IMR-90 (cell line): ENCODE measurements around the gene EXOC4. TPM values are rescaled to one million over a fixed set of nuclear protein-coding genes. Genes with fewer than 3 reads are reported as not detected.

ENCODE experiments used
- ATAC-seq: fragments of 200-7000 bp; cut with Tn5 transposase; 2 replicates; pipeline ENCODE4 v1.9.1; 2020; ENCODE audit warnings: low read depth, mild to moderate bottlenecking, moderate library complexity
- BruUV-seq: library from RNA; stranded (reverse); fragments of 400-500 nt; replicated peaks from 2 replicates; lab custom pipeline; 2021; lab: Mats Ljungman, UMichigan
- CTCF ChIA-PET: fragments of 300-600 bp; formaldehyde crosslinking; extraction: SDS; loops from one replicate; lab custom pipeline; 2021; ENCODE audit warnings: antibody characterized with exemption; lab: Yijun Ruan, JAX
- POLR2A ChIA-PET: fragments of 300-600 bp; sonication (Branson Sonifier 250); formaldehyde crosslinking; loops from one replicate; lab custom pipeline; 2022; ENCODE audit warnings: antibody characterized with exemption; ENCODE audit not compliant: unreplicated experiment; lab: Charles Lee
- DNase-seq: peaks from one replicate; pipeline ENCODE4 v3.0.0; 2013
- H2AFZ ChIP-seq: replicated peaks from 2 replicates; pipeline ENCODE3; 2013; ENCODE audit warnings: low read length, mild to moderate bottlenecking; ENCODE audit not compliant: poor library complexity
- H2AK5ac ChIP-seq: 2 replicates; pipeline ENCODE4 v1.6.1; 2013; ENCODE audit warnings: low read depth, low read length, inconsistent platforms
- H2AK9ac ChIP-seq: replicated peaks from 2 replicates; pipeline ENCODE3; 2013; ENCODE audit warnings: mild to moderate bottlenecking, low read depth, low read length, moderate library complexity; ENCODE audit not compliant: poor library complexity
- H2BK120ac ChIP-seq: 2 replicates; pipeline ENCODE4 v1.6.1; 2013; ENCODE audit warnings: low read depth, low read length, inconsistent platforms
- H2BK15ac ChIP-seq: 3 replicates; pipeline ENCODE4 v1.6.1; 2013; ENCODE audit warnings: low read depth, low read length, inconsistent platforms
- H2BK20ac ChIP-seq: 2 replicates; pipeline ENCODE4 v1.6.1; 2013; ENCODE audit warnings: low read depth, mild to moderate bottlenecking, inconsistent platforms, low read length, moderate library complexity
- H2BK5ac ChIP-seq: 2 replicates; pipeline ENCODE4 v1.6.1; 2013; ENCODE audit warnings: mild to moderate bottlenecking, low read depth, low read length, inconsistent platforms; ENCODE audit not compliant: poor library complexity, severe bottlenecking
- H3K14ac ChIP-seq: replicated peaks from 2 replicates; pipeline ENCODE4 v1.6.1; 2013; ENCODE audit warnings: low read depth, low read length, inconsistent platforms
- H3K18ac ChIP-seq: 2 replicates; pipeline ENCODE4 v1.6.1; 2013; ENCODE audit warnings: low read depth, low read length, control low read depth
- H3K23ac ChIP-seq: 2 replicates; pipeline ENCODE4 v1.6.1; 2013; ENCODE audit warnings: low read depth, low read length, inconsistent platforms
- H3K27ac ChIP-seq: 2 replicates; pipeline ENCODE4 v1.5.1; 2013; ENCODE audit warnings: mild to moderate bottlenecking, control low read depth, low read length; ENCODE audit not compliant: insufficient read depth
- H3K27me3 ChIP-seq: 2 replicates; pipeline ENCODE4 v1.6.1; 2013; ENCODE audit warnings: low read length; ENCODE audit not compliant: control insufficient read depth, insufficient read depth
- H3K36me3 ChIP-seq: 2 replicates; pipeline ENCODE4 v1.6.1; 2013; ENCODE audit warnings: low read length, mixed read lengths; ENCODE audit not compliant: control insufficient read depth, insufficient read depth
- H3K4ac ChIP-seq: 2 replicates; pipeline ENCODE4 v1.6.1; 2013; ENCODE audit warnings: low read depth, low read length, inconsistent platforms
- H3K4me1 ChIP-seq: 2 replicates; pipeline ENCODE4 v1.6.1; 2013; ENCODE audit warnings: low read length, mixed read lengths; ENCODE audit not compliant: control insufficient read depth, insufficient read depth
- H3K4me2 ChIP-seq: 2 replicates; pipeline ENCODE4 v1.6.1; 2013; ENCODE audit warnings: low read depth, mild to moderate bottlenecking, control low read depth, low read length, moderate library complexity
- H3K4me3 ChIP-seq: 2 replicates; pipeline ENCODE4 v1.5.1; 2013; ENCODE audit warnings: low read depth, mild to moderate bottlenecking, control low read depth, low read length, moderate library complexity; ENCODE audit not compliant: insufficient read depth
- H3K56ac ChIP-seq: 2 replicates; pipeline ENCODE4 v1.6.1; 2013; ENCODE audit warnings: low read length, inconsistent platforms; ENCODE audit not compliant: insufficient read depth; ENCODE audit errors: extremely low read depth
- H3K79me1 ChIP-seq, 2 experiments: 2 replicates each; pipeline ENCODE4 v1.6.1; 2013; ENCODE audit warnings: low read length in 2 of 2, inconsistent platforms in 1 of 2, low read depth in 1 of 2
- H3K9ac ChIP-seq: 2 replicates; pipeline ENCODE4 v1.6.1; 2013; ENCODE audit warnings: low read depth, low read length, control low read depth
- H3K9me1 ChIP-seq: 2 replicates; pipeline ENCODE4 v1.6.1; 2013; ENCODE audit warnings: low read length, inconsistent platforms; ENCODE audit not compliant: insufficient read depth
- H3K9me3 ChIP-seq: 2 replicates; pipeline ENCODE4 v1.6.1; 2013; ENCODE audit warnings: low read length; ENCODE audit not compliant: control insufficient read depth, insufficient read depth
- H4K20me1 ChIP-seq: 2 replicates; pipeline ENCODE4 v1.6.1; 2013; ENCODE audit warnings: low read length, inconsistent platforms; ENCODE audit not compliant: insufficient read depth
- H4K5ac ChIP-seq: 2 replicates; pipeline ENCODE4 v1.6.1; 2013; ENCODE audit warnings: mild to moderate bottlenecking, low read depth, low read length, control low read depth
- H4K8ac ChIP-seq, 2 experiments: 2 replicates each; pipeline ENCODE4 v1.6.1; 2013; ENCODE audit warnings: low read depth in 2 of 2, low read length in 2 of 2, control low read depth in 1 of 2, inconsistent platforms in 1 of 2
- H4K91ac ChIP-seq: 2 replicates; pipeline ENCODE4 v1.6.1; 2013; ENCODE audit warnings: low read depth, low read length, inconsistent platforms; ENCODE audit not compliant: insufficient read depth
- BHLHE40 ChIP-seq: fragments of 150-350 bp; IDR thresholded peaks from 2 replicates; pipeline ENCODE4 v1.6.1; 2016; ENCODE audit warnings: mild to moderate bottlenecking, low read depth, low read length
- CEBPB ChIP-seq: IDR thresholded peaks from 2 replicates; pipeline ENCODE4 v1.6.1; 2012; ENCODE audit warnings: low read depth, low read length, improper control_type of control experiment
- CHD1 ChIP-seq: IDR thresholded peaks from 2 replicates; pipeline ENCODE4 v1.6.1; 2012; ENCODE audit warnings: low read depth, low read length, improper control_type of control experiment
- FOS ChIP-seq: fragments of 150-350 bp; IDR thresholded peaks from 2 replicates; pipeline ENCODE4 v1.6.1; 2016; ENCODE audit warnings: low read depth, low read length
- MAFK ChIP-seq: IDR thresholded peaks from 2 replicates; pipeline ENCODE4 v1.6.1; 2012; ENCODE audit warnings: low read depth, low read length, improper control_type of control experiment
- MAZ ChIP-seq: IDR thresholded peaks from 2 replicates; pipeline ENCODE4 v1.6.1; 2012; ENCODE audit warnings: low read depth, mild to moderate bottlenecking, low read length, improper control_type of control experiment, moderate library complexity, borderline replicate concordance
- MXI1 ChIP-seq: IDR thresholded peaks from 2 replicates; pipeline ENCODE4 v1.6.1; 2012; ENCODE audit warnings: low read depth, mild to moderate bottlenecking, low read length, moderate library complexity, borderline replicate concordance
- NFE2L2 ChIP-seq: fragments of 150-350 bp; IDR thresholded peaks from 2 replicates; pipeline ENCODE4 v1.6.1; 2016; ENCODE audit warnings: low read depth, mild to moderate bottlenecking, low read length
- POLR2A ChIP-seq: IDR thresholded peaks from 2 replicates; pipeline ENCODE4 v1.6.1; 2012; ENCODE audit warnings: mild to moderate bottlenecking, low read depth, low read length
- RAD21 ChIP-seq: IDR thresholded peaks from 2 replicates; pipeline ENCODE4 v1.6.1; 2012; ENCODE audit warnings: low read length, improper control_type of control experiment
- RFX5 ChIP-seq: IDR thresholded peaks from 2 replicates; pipeline ENCODE4 v1.8.0; 2012; ENCODE audit warnings: low read depth, mild to moderate bottlenecking, low read length, moderate library complexity
- SMC3 ChIP-seq: fragments of 150-350 bp; IDR thresholded peaks from 2 replicates; pipeline ENCODE4 v1.6.1; 2016; ENCODE audit warnings: low read depth, mild to moderate bottlenecking, antibody characterized with exemption, low read length, moderate library complexity
- whole genome bisulfite sequencing, 2 experiments: methylation state at CpG; one replicate each; pipeline versions ENCODE4 v1.1.5 to v1.1.7; 2013; ENCODE audit warnings: missing lambda C conversion rate in 2 of 2; ENCODE audit not compliant: insufficient read length in 1 of 2; ENCODE audit errors: extremely low coverage in 2 of 2; 5-methylcytosine and 5-hydroxymethylcytosine counted together
- dilution Hi-C: fragments of 300-500 bp; cut with HindIII; formaldehyde crosslinking; loops from one replicate; pipeline ENCODE4 v1.14.3; 2018; ENCODE audit warnings: low sequenced_read_pairs; ENCODE audit not compliant: unreplicated experiment
- in situ Hi-C: fragments of 300-500 bp; cut with MboI; formaldehyde crosslinking; loops from 3 replicates; pipeline ENCODE4 v1.14.3; 2019; ENCODE audit warnings: low sequenced_read_pairs, inconsistent platforms, mixed read lengths
- intact Hi-C: fragments of 100-400 bp; cut with micrococcal nuclease; formaldehyde crosslinking; loops from 2 replicates; pipeline ENCODE4 v1.10.0; 2022
- polyA plus RNA-seq, 3 experiments: library from polyadenylated mRNA; depleted of rRNA; stranded (reverse); fragments of >200 nt; gene quantifications; 2 replicates each; pipeline ENCODE4 v1.2.3, GENCODE V29; 2012; ENCODE audit warnings: low replicate concordance in 1 of 3
- total RNA-seq: library from RNA; depleted of rRNA; stranded (reverse); fragments of >200 nt; gene quantifications from 2 replicates; pipeline ENCODE4 v1.2.3, GENCODE V29; 2012
- TF ChIP-seq, protein P1 (sequence below): fragments of 150-350 bp; IDR thresholded peaks from 2 replicates; pipeline ENCODE4 v1.6.1; 2016; ENCODE audit warnings: low read depth, mild to moderate bottlenecking, low read length, moderate library complexity, borderline replicate concordance
- TF ChIP-seq, protein P2 (sequence below): conservative IDR thresholded peaks from 2 replicates; pipeline ENCODE4 v1.5.1; 2012; ENCODE audit warnings: mild to moderate bottlenecking, low read depth, low read length, improper control_type of control experiment

The EXOC4 gene
- total and polyA plus RNA-seq, 2 of the 4 experiments (the other 2 are of a cell fraction), result 25.4 to 94.6 TPM

DNA sequence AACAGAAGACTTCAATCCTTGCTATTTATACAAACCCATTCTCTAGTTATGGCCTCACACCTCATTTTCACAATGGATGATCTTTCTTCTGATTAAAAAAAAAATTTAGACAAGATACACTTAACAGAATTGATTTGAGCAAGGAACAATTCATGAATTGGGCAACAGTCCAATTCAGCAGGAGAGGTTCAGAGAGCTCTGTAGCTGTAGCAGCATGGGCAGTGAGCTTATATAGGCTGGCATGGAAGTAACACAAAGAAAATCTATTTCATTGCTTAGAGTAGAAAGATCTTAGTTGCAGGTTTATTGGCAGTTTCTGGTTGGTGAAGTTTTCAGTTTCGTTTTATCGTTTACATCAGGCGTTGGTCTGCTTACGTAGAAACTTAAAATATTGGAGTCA is 851.3 kb downstream of the EXOC4 start:
- no CpG with 5 or more reads among the region's 4 CpGs for WGBS, 2 experiments
- no peaks in the 10 kb centered on the region for H3K4me1 ChIP-seq
- ChIA-PET POLR2A (no interaction called here), CTCF (interaction anchor here (0.8 kb wide), 1 partner anchor 37 kb away, joined by 3 read pairs; no protein-coding TSS in a partner anchor)
- no peaks in the 10 kb centered on the region for H3K36me3 ChIP-seq
- no peak overlapping the region for H3K9ac ChIP-seq
- no peak overlapping the region for H4K8ac ChIP-seq
- H3K18ac ChIP-seq, result no peak overlapping the region
- H3K4me3 ChIP-seq, result no peak overlapping the region
- in situ Hi-C loops, result no loop called here
- H2BK15ac ChIP-seq, result no peak overlapping the region
- no peak overlapping the region for H4K91ac ChIP-seq
- no peak overlapping the region for H2BK20ac ChIP-seq
- no TSS peak for BruUV-seq
- H4K5ac ChIP-seq, result no peak overlapping the region
- no peak overlapping the region for H3K4ac ChIP-seq
- no peaks in the 10 kb centered on the region for H3K9me3 ChIP-seq
- H3K23ac ChIP-seq, result no peak overlapping the region
- intact Hi-C loops, result no loop called here
- H3K79me1 ChIP-seq, result no peaks in the 10 kb centered on the region
- H3K27ac ChIP-seq, result no peak overlapping the region
- H3K56ac ChIP-seq, result no peak overlapping the region
- H3K14ac ChIP-seq, result no peak overlapping the region
- H3K27me3 ChIP-seq, result no peaks in the 10 kb centered on the region
- H3K9me1 ChIP-seq, result no peaks in the 10 kb centered on the region
- dilution Hi-C loops, result no loop called here
- H2BK120ac ChIP-seq, result no peak overlapping the region
- no peaks in the 10 kb centered on the region for H4K20me1 ChIP-seq
- DNase-seq (no peak), ATAC-seq (no peak)
- H2AK9ac ChIP-seq, result no peak overlapping the region
- no peak overlapping the region for H2AK5ac ChIP-seq
- TF ChIP-seq BHLHE40, result no peak
- TF ChIP-seq, protein P1, sequence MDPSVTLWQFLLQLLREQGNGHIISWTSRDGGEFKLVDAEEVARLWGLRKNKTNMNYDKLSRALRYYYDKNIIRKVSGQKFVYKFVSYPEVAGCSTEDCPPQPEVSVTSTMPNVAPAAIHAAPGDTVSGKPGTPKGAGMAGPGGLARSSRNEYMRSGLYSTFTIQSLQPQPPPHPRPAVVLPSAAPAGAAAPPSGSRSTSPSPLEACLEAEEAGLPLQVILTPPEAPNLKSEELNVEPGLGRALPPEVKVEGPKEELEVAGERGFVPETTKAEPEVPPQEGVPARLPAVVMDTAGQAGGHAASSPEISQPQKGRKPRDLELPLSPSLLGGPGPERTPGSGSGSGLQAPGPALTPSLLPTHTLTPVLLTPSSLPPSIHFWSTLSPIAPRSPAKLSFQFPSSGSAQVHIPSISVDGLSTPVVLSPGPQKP, result no peak
- TF ChIP-seq POLR2A, result no peak
- no peak for TF ChIP-seq SMC3
- TF ChIP-seq MXI1, result no peak
- TF ChIP-seq RFX5, result no peak
- TF ChIP-seq FOS, result no peak
- TF ChIP-seq CEBPB, result no peak
- TF ChIP-seq RAD21, result no peak
- no peak for TF ChIP-seq MAZ
- no peak for TF ChIP-seq MAFK
- no peak for TF ChIP-seq NFE2L2
- TF ChIP-seq CHD1, result no peak
- TF ChIP-seq, protein P2, sequence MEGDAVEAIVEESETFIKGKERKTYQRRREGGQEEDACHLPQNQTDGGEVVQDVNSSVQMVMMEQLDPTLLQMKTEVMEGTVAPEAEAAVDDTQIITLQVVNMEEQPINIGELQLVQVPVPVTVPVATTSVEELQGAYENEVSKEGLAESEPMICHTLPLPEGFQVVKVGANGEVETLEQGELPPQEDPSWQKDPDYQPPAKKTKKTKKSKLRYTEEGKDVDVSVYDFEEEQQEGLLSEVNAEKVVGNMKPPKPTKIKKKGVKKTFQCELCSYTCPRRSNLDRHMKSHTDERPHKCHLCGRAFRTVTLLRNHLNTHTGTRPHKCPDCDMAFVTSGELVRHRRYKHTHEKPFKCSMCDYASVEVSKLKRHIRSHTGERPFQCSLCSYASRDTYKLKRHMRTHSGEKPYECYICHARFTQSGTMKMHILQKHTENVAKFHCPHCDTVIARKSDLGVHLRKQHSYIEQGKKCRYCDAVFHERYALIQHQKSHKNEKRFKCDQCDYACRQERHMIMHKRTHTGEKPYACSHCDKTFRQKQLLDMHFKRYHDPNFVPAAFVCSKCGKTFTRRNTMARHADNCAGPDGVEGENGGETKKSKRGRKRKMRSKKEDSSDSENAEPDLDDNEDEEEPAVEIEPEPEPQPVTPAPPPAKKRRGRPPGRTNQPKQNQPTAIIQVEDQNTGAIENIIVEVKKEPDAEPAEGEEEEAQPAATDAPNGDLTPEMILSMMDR, result no peak
- no peak overlapping the region for H3K4me2 ChIP-seq
- H2AFZ ChIP-seq, result no peak overlapping the region
- no peak overlapping the region for H2BK5ac ChIP-seq
